Measurements from ENCODE around the gene PEF1.

GRCh38 chr1:31687601-31688000 is 42.9 kb upstream of the PEF1 start:
- TF ChIP-seq EZH2 (IDR thresholded peaks at IDR 0.05; ENCODE audit: insufficient read depth, poor library complexity, severe bottlenecking), result no peak
- no peak for TF ChIP-seq EZH2phosphoT487 (IDR thresholded peaks at IDR 0.05; ENCODE audit: insufficient read depth, low read depth)
